Epithelial cell of prostate (primary cell): ENCODE data around the gene DNAH11.
"Not testable (repeated sequence)": the region's sequence is repeated elsewhere in the genome, so short reads cannot be mapped to it uniquely, and the experiment has no call there.

Experiments used
- DNase-seq: peaks from one replicate; pipeline ENCODE4 v3.0.0-alpha.2; 2011; ENCODE audit warnings: low read depth, low spot score
- H3K27ac ChIP-seq: fragments of 450-650 bp; 2 replicates; pipeline ENCODE4 v1.5.1; 2017; ENCODE audit warnings: mild to moderate bottlenecking

DNAH11 gene

GRCh38 chr7:21911341-21911875, 368.6 kb downstream of the DNAH11 start:
- no peak for DNase-seq
- no peak overlapping the region for H3K27ac ChIP-seq

- DNase-seq = no peak
- H3K27ac ChIP-seq = no peak overlapping the region
Observed at GRCh38 chr7:21912305-21912704, 369.5 kb downstream of the DNAH11 start.

GRCh38 chr7:21912931-21913780, 370.3 kb downstream of the DNAH11 start:
- no peak for DNase-seq
- H3K27ac ChIP-seq = no peak overlapping the region

GRCh38 chr7:21914671-21915070, 371.8 kb downstream of the DNAH11 start:
- DNase-seq = no peak
- no peak overlapping the region for H3K27ac ChIP-seq

- no peak for DNase-seq
- no peak overlapping the region for H3K27ac ChIP-seq
Observed at GRCh38 chr7:21915140-21915539, 372.3 kb downstream of the DNAH11 start.

GRCh38 chr7:21916176-21916575, 373.3 kb downstream of the DNAH11 start:
- H3K27ac ChIP-seq = no peak overlapping the region
- no peak for DNase-seq

- DNase-seq = no peak
Observed at GRCh38 chr7:21916629-21917028, 373.8 kb downstream of the DNAH11 start.

GRCh38 chr7:21918216-21918615, 375.4 kb downstream of the DNAH11 start:
- H3K27ac ChIP-seq = no peak overlapping the region
- no peak for DNase-seq

More at GRCh38 chr7:21916629-21917028, 373.8 kb downstream of the DNAH11 start:
- H3K27ac ChIP-seq = no peak overlapping the region

GRCh38 chr7:21920936-21921335, 378.1 kb downstream of the DNAH11 start:
- no peak overlapping the region for H3K27ac ChIP-seq
- DNase-seq = no peak

GRCh38 chr7:21922605-21923004, 379.8 kb downstream of the DNAH11 start:
- no peak overlapping the region for H3K27ac ChIP-seq
- DNase-seq = no peak

- DNase-seq = no peak
- H3K27ac ChIP-seq = no peak overlapping the region
Observed at GRCh38 chr7:21923658-21924057, 380.8 kb downstream of the DNAH11 start.

GRCh38 chr7:21926448-21926847, 383.6 kb downstream of the DNAH11 start:
- no peak overlapping the region for H3K27ac ChIP-seq
- DNase-seq = no peak

GRCh38 chr7:21927693-21928092, 384.9 kb downstream of the DNAH11 start:
- DNase-seq = no peak
- H3K27ac ChIP-seq = no peak overlapping the region

GRCh38 chr7:21933293-21933692, 390.5 kb downstream of the DNAH11 start:
- H3K27ac ChIP-seq = not testable (repeated sequence)

GRCh38 chr7:21934808-21935207, 392.0 kb downstream of the DNAH11 start:
- DNase-seq = no peak
- no peak overlapping the region for H3K27ac ChIP-seq

More at GRCh38 chr7:21933293-21933692, 390.5 kb downstream of the DNAH11 start:
- not testable (repeated sequence) for DNase-seq

- no peak for DNase-seq
- peak overlapping the region; percentile 37 for H3K27ac ChIP-seq
Observed at GRCh38 chr7:21938463-21938862, 395.6 kb downstream of the DNAH11 start.

- peak overlapping the region; percentile 37 for H3K27ac ChIP-seq
- DNase-seq = no peak
Observed at GRCh38 chr7:21939136-21939857, 396.5 kb downstream of the DNAH11 start.

- no peak for DNase-seq
- no peak overlapping the region for H3K27ac ChIP-seq
Observed at GRCh38 chr7:21939858-21940372, 397.1 kb downstream of the DNAH11 start.

GRCh38 chr7:21941611-21942141, 398.8 kb downstream of the DNAH11 start:
- no peak overlapping the region for H3K27ac ChIP-seq
- DNase-seq = no peak

- no peak for DNase-seq
- H3K27ac ChIP-seq = no peak overlapping the region
Observed at GRCh38 chr7:21942955-21943354, 400.1 kb downstream of the DNAH11 start.

- DNase-seq = no peak
Observed at GRCh38 chr7:21943436-21943835, 400.6 kb downstream of the DNAH11 start.

More at GRCh38 chr7:21943436-21943835, 400.6 kb downstream of the DNAH11 start:
- H3K27ac ChIP-seq = no peak overlapping the region
